Measurements from ENCODE around the gene HAUS2. TPM values are rescaled to one million over a fixed set of nuclear protein-coding genes. Genes with fewer than 3 reads are reported as not detected.

Gene HAUS2
- 10 to 100 TPM; 11.1 to 22.9 (median 17.8) TPM for total RNA-seq
- 10 to 100 TPM; 13.2 to 18.7 TPM for polyA plus RNA-seq
- long read RNA-seq, donor 1, transcript HAUS2-201 (6 exons, 3,949 nt), result major isoform, 15 of 26 reads
- long read RNA-seq, donor 1, transcript HAUS2-208 (5 exons, 1,702 nt), result minor isoform, 5 of 26 reads
- long read RNA-seq, donor 1, partial matches to known transcripts, result 0 of 26 reads
- long read RNA-seq, donor 1, other reads (novel, unspliced or antisense), result 5 of 26 reads
- long read RNA-seq, donor 2, transcript HAUS2-201 (6 exons, 3,949 nt), result major isoform, 8 of 13 reads
- long read RNA-seq, donor 2, partial matches to known transcripts, result 0 of 13 reads
- long read RNA-seq, donor 2, other reads (novel, unspliced or antisense), result 0 of 13 reads
- long read RNA-seq, donor 3, transcript HAUS2-201 (6 exons, 3,949 nt), result major isoform, 15 of 22 reads
- long read RNA-seq, donor 3, partial matches to known transcripts, result 0 of 22 reads
- long read RNA-seq, donor 3, other reads (novel, unspliced or antisense), result 3 of 22 reads

DNA sequence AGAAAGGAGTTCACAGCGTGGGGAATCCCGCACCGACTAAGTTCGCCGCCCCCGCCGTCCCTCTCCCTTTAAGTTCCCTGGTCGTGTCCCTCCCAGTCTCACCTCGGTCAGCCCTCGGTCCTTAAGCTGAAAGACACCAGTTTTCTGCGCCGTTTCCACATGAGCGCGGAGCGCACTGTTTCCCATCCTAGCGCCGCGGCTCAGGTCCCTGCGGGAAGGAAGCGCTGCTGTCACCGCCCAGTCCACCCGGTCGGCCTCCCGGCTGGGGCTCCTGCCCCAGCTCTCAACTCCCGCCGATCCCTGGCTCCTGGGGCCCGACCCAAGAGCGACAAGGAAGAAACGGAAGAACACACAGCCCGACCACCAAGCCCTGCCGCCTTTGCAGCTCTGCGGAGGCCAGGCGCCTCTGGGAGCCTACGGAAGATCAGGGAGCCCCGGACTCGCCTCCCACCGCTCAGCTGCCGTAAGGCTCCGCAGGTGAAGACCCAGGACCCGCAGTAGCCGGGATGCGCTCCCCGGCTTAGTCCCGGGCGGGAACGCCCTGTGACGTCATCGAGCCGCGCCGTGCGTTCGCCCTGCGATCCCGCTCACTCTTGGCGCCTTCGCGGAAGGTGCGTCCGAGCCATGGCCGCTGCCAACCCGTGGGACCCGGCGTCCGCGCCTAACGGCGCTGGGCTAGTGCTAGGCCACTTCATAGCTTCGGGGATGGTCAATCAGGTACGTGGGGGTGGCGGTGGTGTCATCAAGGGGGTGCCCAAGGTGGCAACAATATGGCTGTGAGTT lies at the start of gene HAUS2, which contains the start of gene LRRC57:
HAUS2 (plus strand) TSS at position 590 of the 783 bp plus-strand sequence; CDS start at position 625, 35 bp downstream.
LRRC57 (minus strand) TSS at position 545 of the 783 bp plus-strand sequence; CDS start at position 186, 359 bp downstream.
- H3K4me3 ChIP-seq, result peak within 1 kb of the TSS; percentile 61
- H3K27ac ChIP-seq, result peak within 1 kb of the TSS; percentile 83 to 93
- intact Hi-C loops (cut with DNase I), result loop anchor here in 1 of 4 donors (10.0 kb wide), 1 partner anchor 96 kb away; no protein-coding TSS in a partner anchor
- peaks cover 4% of the 10 kb centered on the region for H3K4me1 ChIP-seq (ENCODE audit: insufficient read depth)
- 0% methylated on average over 63 to 71 of the region's 71 CpGs for WGBS, 3 donors
- peak; percentile 86 to 93 (median 90) for DNase-seq
- TF ChIP-seq EP300 (IDR thresholded peaks at IDR 0.05), result no peak
- peak; percentile 90 for TF ChIP-seq POLR2A (IDR thresholded peaks at IDR 0.05)
- TF ChIP-seq CTCF (IDR thresholded peaks at IDR 0.05), result peak in 1 of 3 donors; percentile 13
- no peaks in the 10 kb centered on the region for H3K27me3 ChIP-seq
- no peaks in the 10 kb centered on the region for H3K36me3 ChIP-seq
- H3K9me3 ChIP-seq, result no peaks in the 10 kb centered on the region

DNA sequence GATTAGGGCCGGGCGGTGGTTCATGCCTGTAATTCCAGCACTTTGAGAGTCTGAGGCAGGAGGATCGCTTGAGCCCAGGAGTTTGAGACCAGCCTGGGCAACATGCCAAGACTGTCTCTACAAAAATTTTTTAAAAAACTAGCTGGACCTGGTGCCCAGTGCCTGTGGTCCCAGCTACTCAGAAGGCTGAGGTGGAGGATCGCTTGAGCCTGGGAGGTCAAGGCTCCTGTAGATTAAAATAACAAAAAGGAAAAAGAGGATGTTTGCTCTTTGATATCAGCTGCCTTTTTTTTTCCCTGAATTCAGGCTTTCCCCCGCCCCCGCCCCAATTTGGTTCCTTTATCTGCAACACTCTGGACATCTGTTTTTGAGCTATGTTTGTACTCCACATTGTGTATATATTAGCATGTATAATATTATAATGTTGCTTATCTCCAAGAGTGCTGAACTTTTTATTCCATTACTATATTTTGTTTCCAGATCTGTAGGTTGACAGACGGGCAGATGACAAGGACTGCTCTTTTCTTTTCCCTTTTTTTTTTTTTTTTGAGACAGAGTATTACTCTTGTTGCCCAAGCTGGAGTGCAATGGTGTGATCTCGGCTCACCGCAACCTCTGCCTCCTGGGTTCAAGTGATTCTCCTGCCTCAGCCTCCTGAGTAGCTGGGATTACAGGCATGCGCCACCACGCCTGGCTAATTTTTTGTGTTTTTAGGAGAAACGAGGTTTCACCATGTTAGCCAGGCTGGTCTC lies 48.6 kb upstream of the HAUS2 start:
- intact Hi-C loops (cut with DNase I), result no loop called here
- WGBS, 3 donors, result 43 to 59% (median 51%) methylated on average over 12 of the region's 12 CpGs

GRCh38 chr15:42502477-42502876 lies 46.2 kb upstream of the HAUS2 start:
- intact Hi-C loops (cut with DNase I), result no loop called here
- 70 to 85% (median 75%) methylated on average over 4 of the region's 4 CpGs for WGBS, 3 donors
- H3K27me3 ChIP-seq, result no peaks in the 10 kb centered on the region
- no peak for DNase-seq
- H3K27ac ChIP-seq, result no peak overlapping the region
- H3K4me1 ChIP-seq (ENCODE audit: insufficient read depth), result peaks cover 6% of the 10 kb centered on the region
- H3K4me3 ChIP-seq, result no peak overlapping the region
- no peaks in the 10 kb centered on the region for H3K36me3 ChIP-seq
- no peaks in the 10 kb centered on the region for H3K9me3 ChIP-seq
- TF ChIP-seq POLR2A (IDR thresholded peaks at IDR 0.05), result no peak
- TF ChIP-seq EP300 (IDR thresholded peaks at IDR 0.05), result no peak
- no peak for TF ChIP-seq CTCF (IDR thresholded peaks at IDR 0.05)

More for the DNA sequence above, 48.6 kb upstream of the HAUS2 start:
- H3K4me1 ChIP-seq (ENCODE audit: insufficient read depth), result peaks cover 5% of the 10 kb centered on the region
- TF ChIP-seq EP300 (IDR thresholded peaks at IDR 0.05) (no peak), POLR2A (IDR thresholded peaks at IDR 0.05) (no peak), CTCF (IDR thresholded peaks at IDR 0.05) (no peak)
- no peaks in the 10 kb centered on the region for H3K36me3 ChIP-seq
- H3K27ac ChIP-seq, result peak overlapping the region; percentile 40 to 43
- H3K27me3 ChIP-seq, result no peaks in the 10 kb centered on the region
- no peaks in the 10 kb centered on the region for H3K9me3 ChIP-seq
- H3K4me3 ChIP-seq, result no peak overlapping the region
- DNase-seq, result peak in 2 of 5 donors; percentile 49 to 52

- 89 to 92% (median 91%) methylated on average over 1 of the region's 1 CpG for WGBS, 3 donors
- Histone ChIP-seq H3K27ac (no peak overlapping the region), H3K27me3 (no peaks in the 10 kb centered on the region), H3K36me3 (no peaks in the 10 kb centered on the region), H3K4me1 (ENCODE audit: insufficient read depth) (peaks cover 6% of the 10 kb centered on the region), H3K9me3 (no peaks in the 10 kb centered on the region), H3K4me3 (no peak overlapping the region)
- no peak for DNase-seq
- intact Hi-C loops (cut with DNase I), result no loop called here
- TF ChIP-seq EP300 (IDR thresholded peaks at IDR 0.05), result no peak
- TF ChIP-seq POLR2A (IDR thresholded peaks at IDR 0.05), result no peak
- no peak for TF ChIP-seq CTCF (IDR thresholded peaks at IDR 0.05)
Measured at GRCh38 chr15:42503825-42504224, 44.8 kb upstream of the HAUS2 start.
